Measurements from ENCODE around the gene CAPZB. TPM values are rescaled to one million over a fixed set of nuclear protein-coding genes. Genes with fewer than 3 reads are reported as not detected.

Gene CAPZB
- total RNA-seq, 1 experiment from 2014 or later: 348 TPM

GRCh38 chr1:19525607-19526545 lies 40.5 kb upstream of the CAPZB start:
- H3K9me3 ChIP-seq (ENCODE audit: control insufficient read depth, low read depth, low read length): no peaks in the 10 kb centered on the region
- no peak overlapping the region for H2BK5ac ChIP-seq (ENCODE audit: insufficient read length, low read length)
- Mint-ChIP-seq H3K27ac (no peak overlapping the region), H3K4me3 (no peak overlapping the region), H3K9me3 (peaks cover 4 to 10% of the 10 kb centered on the region in 2 experiments), H3K36me3 (ENCODE audit: insufficient read depth in 1 of 3, low read depth in 3 of 3) (peaks cover 0 to 5% (median 2%) of the 10 kb centered on the region in 3 experiments; a peak in 3 of 7 replicates), H3K27me3 (ENCODE audit: low read depth) (peaks cover 3% of the 10 kb centered on the region; the same call in 1 of the 2 replicates), H3K4me1 (no peaks in the 10 kb centered on the region)
- H3K27ac ChIP-seq (ENCODE audit: insufficient read length, low read depth, low read length): no peak overlapping the region
- H3K4me2 ChIP-seq (ENCODE audit: insufficient read depth, insufficient read length, low read length): no peak overlapping the region
- H3K27me3 ChIP-seq (ENCODE audit: insufficient read depth, low read length): no peaks in the 10 kb centered on the region
- DNase-seq: no peak
- H3K14ac ChIP-seq (ENCODE audit: insufficient read depth, low read length): no peak overlapping the region
- no peak overlapping the region for H3K9ac ChIP-seq (ENCODE audit: extremely low read depth, insufficient read length, low read length)
- H4K20me1 ChIP-seq (ENCODE audit: control insufficient read depth, insufficient read depth, insufficient read length): no peaks in the 10 kb centered on the region
- no peak overlapping the region for H3K4ac ChIP-seq (ENCODE audit: low read depth, low read length)
- H2BK15ac ChIP-seq (ENCODE audit: low read depth, low read length): no peak overlapping the region
- H2BK120ac ChIP-seq (ENCODE audit: low read depth, low read length, poor library complexity, severe bottlenecking): no peak overlapping the region
- no peak overlapping the region for H2BK20ac ChIP-seq (ENCODE audit: low read depth, low read length, poor library complexity, severe bottlenecking)
- no CpG with 5 or more reads among the region's 8 CpGs for WGBS (ENCODE audit: extremely low coverage, insufficient read length, low lambda C conversion rate)
- H4K91ac ChIP-seq (ENCODE audit: insufficient read length, low read depth, low read length): no peak overlapping the region
- no peak overlapping the region for H4K5ac ChIP-seq (ENCODE audit: insufficient read length, low read depth, low read length)
- no peaks in the 10 kb centered on the region for H3K79me1 ChIP-seq (ENCODE audit: insufficient read depth, low read depth, low read length, poor library complexity, severe bottlenecking)
- no peaks in the 10 kb centered on the region for H3K4me1 ChIP-seq (ENCODE audit: insufficient read depth, low read length)
- H4K8ac ChIP-seq (replicated peaks; ENCODE audit: insufficient read length, low read depth, low read length): no peak overlapping the region
- no peaks in the 10 kb centered on the region for H3K23me2 ChIP-seq (ENCODE audit: insufficient read length, low read depth, low read length, poor library complexity, severe bottlenecking)
- TF ChIP-seq CTCF (conservative IDR thresholded peaks at IDR 0.05): no peak
- no peak overlapping the region for H3K56ac ChIP-seq (ENCODE audit: insufficient read length, low read depth, low read length)
- no peak overlapping the region for H3K23ac ChIP-seq (ENCODE audit: insufficient read length, low read depth, low read length)
- no peak overlapping the region for H3K18ac ChIP-seq (ENCODE audit: insufficient read length, low read depth, low read length)
- H2BK12ac ChIP-seq (ENCODE audit: insufficient read length, low read depth, low read length): no peak overlapping the region
- no peak overlapping the region for H2AFZ ChIP-seq (ENCODE audit: low read length)
- H3T11ph ChIP-seq (ENCODE audit: low read length): no peak overlapping the region
- no peaks in the 10 kb centered on the region for H3K79me2 ChIP-seq (ENCODE audit: insufficient read depth, low read length)
- H2AK5ac ChIP-seq (ENCODE audit: insufficient read length, low read length): no peak overlapping the region

All from H9 (cell line).